Measurements from ENCODE around the gene OR6N1.

Gene OR6N1

GRCh38 chr1:158752155-158752712 is 19.8 kb downstream of the OR6N1 start:
- no peak for DNase-seq

DNA sequence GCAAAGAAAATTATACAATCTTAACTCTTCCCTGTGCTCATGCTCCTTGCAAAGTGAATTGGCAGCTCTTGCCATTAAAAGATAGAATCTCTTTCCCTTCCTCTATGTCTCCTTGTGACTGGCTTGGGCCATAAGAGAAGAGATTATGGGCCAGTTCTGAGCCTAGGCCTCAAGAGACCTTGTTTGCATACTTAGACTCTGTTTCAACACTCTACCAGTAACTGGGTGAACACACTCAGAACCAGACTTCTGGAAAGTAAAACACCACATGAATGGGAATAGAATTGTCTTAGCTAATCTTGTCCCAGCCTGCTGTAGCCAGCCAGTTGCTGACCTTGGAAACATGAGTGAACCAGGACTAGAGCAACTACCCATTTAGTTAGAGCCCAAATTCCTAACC is 36.1 kb downstream of the OR6N1 start:
- DNase-seq, result no peak

DNA sequence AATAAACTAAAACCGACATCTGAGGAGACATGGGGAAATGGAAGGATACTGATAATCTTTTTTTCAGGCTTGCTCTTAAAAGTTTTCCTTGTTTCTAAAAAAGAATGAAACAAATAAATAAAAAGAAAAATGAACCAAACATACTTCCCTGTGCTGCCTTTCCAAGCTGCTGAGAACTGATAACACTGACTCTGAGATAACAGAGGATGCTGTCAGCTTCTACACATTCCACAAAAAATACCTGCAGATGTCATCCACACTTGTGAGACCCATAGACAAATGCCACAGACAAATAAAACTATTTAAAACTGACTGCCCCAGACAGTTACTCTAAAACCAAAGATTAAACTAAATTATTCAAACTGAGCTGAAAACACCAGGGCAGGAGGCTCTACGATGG is 39.5 kb downstream of the OR6N1 start:
- DNase-seq, result no peak

DNA sequence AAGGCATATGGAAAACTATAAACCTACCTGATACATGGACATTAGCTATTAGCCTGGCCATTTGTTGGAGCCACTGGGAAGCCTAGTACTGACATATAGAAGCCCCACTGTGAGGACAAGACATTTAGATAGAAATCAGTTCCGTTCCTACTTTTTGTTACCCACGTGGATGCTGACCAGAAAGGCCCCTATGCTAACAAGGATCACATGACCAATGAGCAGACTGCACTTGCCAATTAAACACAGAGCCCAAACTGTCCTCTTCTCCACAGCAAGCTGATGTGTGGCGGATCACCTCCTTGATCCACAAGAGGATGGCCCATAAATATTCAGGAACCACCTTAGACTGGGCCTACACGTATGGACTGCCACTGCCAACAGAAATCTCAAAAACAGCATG is 40.3 kb downstream of the OR6N1 start:
- DNase-seq, result no peak

GRCh38 chr1:158730453-158730852 is 41.5 kb downstream of the OR6N1 start:
- no peak for DNase-seq

DNA sequence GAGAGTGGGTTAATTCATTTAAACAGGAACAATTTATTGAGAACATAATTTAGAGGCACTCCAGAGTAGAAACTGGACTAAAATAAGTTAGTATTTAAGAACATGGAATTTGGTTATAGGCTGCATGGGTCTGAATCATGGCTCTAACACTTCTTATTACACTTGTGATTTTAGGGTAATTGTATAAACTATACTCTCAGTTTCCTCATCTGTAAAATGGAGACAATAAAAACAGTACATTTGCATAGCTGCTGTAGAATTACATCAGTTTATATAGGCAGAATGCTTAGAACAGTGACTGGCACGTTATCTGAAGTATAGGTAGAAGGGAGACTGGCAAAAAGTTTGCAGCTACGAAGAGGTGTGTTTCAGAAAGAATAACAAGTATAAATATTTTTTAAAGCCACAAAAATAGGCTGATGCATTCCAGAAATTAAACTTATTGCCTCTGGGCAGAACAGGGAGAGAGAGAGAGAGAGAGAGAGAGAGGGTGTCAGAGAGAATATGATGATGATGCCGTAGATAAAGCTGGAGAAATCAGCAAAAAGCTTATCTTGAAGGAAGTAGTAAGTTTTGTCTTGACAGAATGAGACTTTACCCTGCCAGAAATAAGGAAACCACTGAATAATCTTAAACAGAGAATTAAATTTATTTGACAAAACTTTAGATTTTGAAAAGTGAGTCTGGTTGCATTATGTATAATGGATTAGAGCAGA is 43.3 kb downstream of the OR6N1 start:
- no peak for DNase-seq

- DNase-seq, result no peak
These were observed 47.6 kb downstream of the OR6N1 start for GRCh38 chr1:158724442-158724841.

DNA sequence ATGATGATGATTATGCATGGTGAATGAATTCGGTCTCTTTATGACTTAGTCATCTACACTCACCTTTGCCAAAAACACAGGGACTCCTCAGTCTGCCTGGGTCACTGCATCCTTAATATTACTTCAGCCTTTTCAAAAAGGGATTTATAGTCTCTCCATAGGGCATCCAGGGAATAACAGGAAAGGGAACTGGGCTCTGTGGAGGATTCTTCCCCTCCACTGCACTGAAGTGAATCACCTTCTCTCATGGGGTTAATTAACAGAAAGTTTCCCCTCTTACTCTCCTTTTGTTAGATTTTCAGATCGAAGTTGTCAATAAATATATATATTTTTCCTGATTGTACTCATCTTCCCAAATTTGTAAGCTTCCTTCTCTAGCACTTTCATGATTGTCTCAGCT is 51.4 kb downstream of the OR6N1 start, which contains the start of gene OR6K3:
TSS of gene OR6K3 (minus strand) at position 101 of the 400 bp plus-strand sequence. CDS start 2,605 bp downstream, outside the sequence.
- DNase-seq, result no peak

DNA sequence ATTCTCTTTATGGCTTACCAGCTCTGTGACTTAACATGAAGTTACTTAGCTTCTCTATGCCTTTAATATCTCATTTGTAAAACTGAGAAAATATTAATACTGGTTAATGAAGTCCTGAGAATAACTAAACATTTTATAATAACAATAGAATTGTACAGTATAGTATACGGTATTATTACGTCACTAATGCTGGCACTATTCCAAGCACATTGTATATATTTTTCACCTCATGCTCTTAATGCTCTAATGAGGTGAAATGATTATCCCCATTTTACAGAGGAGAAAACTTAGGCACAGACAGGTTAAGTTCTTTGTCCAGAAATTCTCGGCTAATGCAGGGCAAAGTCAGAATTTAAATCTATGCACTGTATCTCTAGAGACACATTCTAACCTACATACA is 52.3 kb downstream of the OR6N1 start:
- DNase-seq, result no peak

DNA sequence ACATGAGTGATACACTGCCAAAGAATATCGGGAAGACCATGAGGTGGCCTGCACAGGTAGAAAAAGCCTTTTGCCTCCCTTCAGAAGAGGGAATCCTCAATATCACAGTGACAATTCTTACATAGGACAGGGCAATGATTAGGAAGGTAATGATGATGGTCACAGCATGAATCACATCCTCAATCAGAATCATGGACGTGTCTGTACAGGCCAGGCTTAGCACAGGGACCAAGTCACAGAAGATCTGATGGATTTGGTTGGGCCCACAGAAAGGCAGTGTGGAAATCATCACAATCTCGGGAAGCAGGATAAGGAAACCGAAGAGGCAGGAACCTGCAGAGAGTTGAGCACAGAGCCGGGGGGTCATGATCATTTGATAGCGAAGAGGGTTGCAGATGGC is 54.7 kb downstream of the OR6N1 start:
- no peak for DNase-seq

GRCh38 chr1:158716335-158716734 is 55.7 kb downstream of the OR6N1 start:
- DNase-seq, result no peak

GRCh38 chr1:158714754-158715153 is 57.2 kb downstream of the OR6N1 start:
- no peak for DNase-seq
